IMR-90 (cell line): Measurements from ENCODE around the gene RNF130. TPM values are rescaled to one million over a fixed set of nuclear protein-coding genes. Genes with fewer than 3 reads are reported as not detected.

Source experiments
- ATAC-seq: fragments of 200-7000 bp; cut with Tn5 transposase; 2 replicates; pipeline ENCODE4 v1.9.1; 2020; ENCODE audit warnings: low read depth, mild to moderate bottlenecking, moderate library complexity
- BruUV-seq: library from RNA; stranded (reverse); fragments of 400-500 nt; replicated peaks from 2 replicates; lab custom pipeline; 2021; lab: Mats Ljungman, UMichigan
- CTCF ChIA-PET: fragments of 300-600 bp; formaldehyde crosslinking; extraction: SDS; loops from one replicate; lab custom pipeline; 2021; ENCODE audit warnings: antibody characterized with exemption; lab: Yijun Ruan, JAX
- POLR2A ChIA-PET: fragments of 300-600 bp; sonication (Branson Sonifier 250); formaldehyde crosslinking; loops from one replicate; lab custom pipeline; 2022; ENCODE audit warnings: antibody characterized with exemption; ENCODE audit not compliant: unreplicated experiment; lab: Charles Lee
- DNase-seq: peaks from one replicate; pipeline ENCODE4 v3.0.0; 2013
- H2AFZ ChIP-seq: replicated peaks from 2 replicates; pipeline ENCODE3; 2013; ENCODE audit warnings: low read length, mild to moderate bottlenecking; ENCODE audit not compliant: poor library complexity
- H2AK5ac ChIP-seq: 2 replicates; pipeline ENCODE4 v1.6.1; 2013; ENCODE audit warnings: low read depth, low read length, inconsistent platforms
- H2AK9ac ChIP-seq: replicated peaks from 2 replicates; pipeline ENCODE3; 2013; ENCODE audit warnings: mild to moderate bottlenecking, low read depth, low read length, moderate library complexity; ENCODE audit not compliant: poor library complexity
- H2BK120ac ChIP-seq: 2 replicates; pipeline ENCODE4 v1.6.1; 2013; ENCODE audit warnings: low read depth, low read length, inconsistent platforms
- H2BK15ac ChIP-seq: 3 replicates; pipeline ENCODE4 v1.6.1; 2013; ENCODE audit warnings: low read depth, low read length, inconsistent platforms
- H2BK20ac ChIP-seq: 2 replicates; pipeline ENCODE4 v1.6.1; 2013; ENCODE audit warnings: low read depth, mild to moderate bottlenecking, inconsistent platforms, low read length, moderate library complexity
- H2BK5ac ChIP-seq: 2 replicates; pipeline ENCODE4 v1.6.1; 2013; ENCODE audit warnings: mild to moderate bottlenecking, low read depth, low read length, inconsistent platforms; ENCODE audit not compliant: poor library complexity, severe bottlenecking
- H3K14ac ChIP-seq: replicated peaks from 2 replicates; pipeline ENCODE4 v1.6.1; 2013; ENCODE audit warnings: low read depth, low read length, inconsistent platforms
- H3K18ac ChIP-seq: 2 replicates; pipeline ENCODE4 v1.6.1; 2013; ENCODE audit warnings: low read depth, low read length, control low read depth
- H3K23ac ChIP-seq: 2 replicates; pipeline ENCODE4 v1.6.1; 2013; ENCODE audit warnings: low read depth, low read length, inconsistent platforms
- H3K27ac ChIP-seq: 2 replicates; pipeline ENCODE4 v1.5.1; 2013; ENCODE audit warnings: mild to moderate bottlenecking, control low read depth, low read length; ENCODE audit not compliant: insufficient read depth
- H3K27me3 ChIP-seq: 2 replicates; pipeline ENCODE4 v1.6.1; 2013; ENCODE audit warnings: low read length; ENCODE audit not compliant: control insufficient read depth, insufficient read depth
- H3K36me3 ChIP-seq: 2 replicates; pipeline ENCODE4 v1.6.1; 2013; ENCODE audit warnings: low read length, mixed read lengths; ENCODE audit not compliant: control insufficient read depth, insufficient read depth
- H3K4ac ChIP-seq: 2 replicates; pipeline ENCODE4 v1.6.1; 2013; ENCODE audit warnings: low read depth, low read length, inconsistent platforms
- H3K4me1 ChIP-seq: 2 replicates; pipeline ENCODE4 v1.6.1; 2013; ENCODE audit warnings: low read length, mixed read lengths; ENCODE audit not compliant: control insufficient read depth, insufficient read depth
- H3K4me2 ChIP-seq: 2 replicates; pipeline ENCODE4 v1.6.1; 2013; ENCODE audit warnings: low read depth, mild to moderate bottlenecking, control low read depth, low read length, moderate library complexity
- H3K4me3 ChIP-seq: 2 replicates; pipeline ENCODE4 v1.5.1; 2013; ENCODE audit warnings: low read depth, mild to moderate bottlenecking, control low read depth, low read length, moderate library complexity; ENCODE audit not compliant: insufficient read depth
- H3K56ac ChIP-seq: 2 replicates; pipeline ENCODE4 v1.6.1; 2013; ENCODE audit warnings: low read length, inconsistent platforms; ENCODE audit not compliant: insufficient read depth; ENCODE audit errors: extremely low read depth
- H3K79me1 ChIP-seq, 2 experiments: 2 replicates each; pipeline ENCODE4 v1.6.1; 2013; ENCODE audit warnings: low read length in 2 of 2, inconsistent platforms in 1 of 2, low read depth in 1 of 2
- H3K9ac ChIP-seq: 2 replicates; pipeline ENCODE4 v1.6.1; 2013; ENCODE audit warnings: low read depth, low read length, control low read depth
- H3K9me1 ChIP-seq: 2 replicates; pipeline ENCODE4 v1.6.1; 2013; ENCODE audit warnings: low read length, inconsistent platforms; ENCODE audit not compliant: insufficient read depth
- H3K9me3 ChIP-seq: 2 replicates; pipeline ENCODE4 v1.6.1; 2013; ENCODE audit warnings: low read length; ENCODE audit not compliant: control insufficient read depth, insufficient read depth
- H4K20me1 ChIP-seq: 2 replicates; pipeline ENCODE4 v1.6.1; 2013; ENCODE audit warnings: low read length, inconsistent platforms; ENCODE audit not compliant: insufficient read depth
- H4K5ac ChIP-seq: 2 replicates; pipeline ENCODE4 v1.6.1; 2013; ENCODE audit warnings: mild to moderate bottlenecking, low read depth, low read length, control low read depth
- H4K8ac ChIP-seq, 2 experiments: 2 replicates each; pipeline ENCODE4 v1.6.1; 2013; ENCODE audit warnings: low read depth in 2 of 2, low read length in 2 of 2, control low read depth in 1 of 2, inconsistent platforms in 1 of 2
- H4K91ac ChIP-seq: 2 replicates; pipeline ENCODE4 v1.6.1; 2013; ENCODE audit warnings: low read depth, low read length, inconsistent platforms; ENCODE audit not compliant: insufficient read depth
- BHLHE40 ChIP-seq: fragments of 150-350 bp; IDR thresholded peaks from 2 replicates; pipeline ENCODE4 v1.6.1; 2016; ENCODE audit warnings: mild to moderate bottlenecking, low read depth, low read length
- CHD1 ChIP-seq: IDR thresholded peaks from 2 replicates; pipeline ENCODE4 v1.6.1; 2012; ENCODE audit warnings: low read depth, low read length, improper control_type of control experiment
- MAFK ChIP-seq: IDR thresholded peaks from 2 replicates; pipeline ENCODE4 v1.6.1; 2012; ENCODE audit warnings: low read depth, low read length, improper control_type of control experiment
- MXI1 ChIP-seq: IDR thresholded peaks from 2 replicates; pipeline ENCODE4 v1.6.1; 2012; ENCODE audit warnings: low read depth, mild to moderate bottlenecking, low read length, moderate library complexity, borderline replicate concordance
- NFE2L2 ChIP-seq: fragments of 150-350 bp; IDR thresholded peaks from 2 replicates; pipeline ENCODE4 v1.6.1; 2016; ENCODE audit warnings: low read depth, mild to moderate bottlenecking, low read length
- POLR2A ChIP-seq: IDR thresholded peaks from 2 replicates; pipeline ENCODE4 v1.6.1; 2012; ENCODE audit warnings: mild to moderate bottlenecking, low read depth, low read length
- RFX5 ChIP-seq: IDR thresholded peaks from 2 replicates; pipeline ENCODE4 v1.8.0; 2012; ENCODE audit warnings: low read depth, mild to moderate bottlenecking, low read length, moderate library complexity
- SMC3 ChIP-seq: fragments of 150-350 bp; IDR thresholded peaks from 2 replicates; pipeline ENCODE4 v1.6.1; 2016; ENCODE audit warnings: low read depth, mild to moderate bottlenecking, antibody characterized with exemption, low read length, moderate library complexity
- WGBS, 2 experiments: methylation state at CpG; one replicate each; pipeline versions ENCODE4 v1.1.5 to v1.1.7; 2013; ENCODE audit warnings: missing lambda C conversion rate in 2 of 2; ENCODE audit not compliant: insufficient read length in 1 of 2; ENCODE audit errors: extremely low coverage in 2 of 2; 5-methylcytosine and 5-hydroxymethylcytosine counted together
- dilution Hi-C: fragments of 300-500 bp; cut with HindIII; formaldehyde crosslinking; loops from one replicate; pipeline ENCODE4 v1.14.3; 2018; ENCODE audit warnings: low sequenced_read_pairs; ENCODE audit not compliant: unreplicated experiment
- in situ Hi-C: fragments of 300-500 bp; cut with MboI; formaldehyde crosslinking; loops from 3 replicates; pipeline ENCODE4 v1.14.3; 2019; ENCODE audit warnings: low sequenced_read_pairs, inconsistent platforms, mixed read lengths
- intact Hi-C: fragments of 100-400 bp; cut with micrococcal nuclease; formaldehyde crosslinking; loops from 2 replicates; pipeline ENCODE4 v1.10.0; 2022
- polyA plus RNA-seq, 3 experiments: library from polyadenylated mRNA; depleted of rRNA; stranded (reverse); fragments of >200 nt; gene quantifications; 2 replicates each; pipeline ENCODE4 v1.2.3, GENCODE V29; 2012; ENCODE audit warnings: low replicate concordance in 1 of 3
- total RNA-seq: library from RNA; depleted of rRNA; stranded (reverse); fragments of >200 nt; gene quantifications from 2 replicates; pipeline ENCODE4 v1.2.3, GENCODE V29; 2012
- TF ChIP-seq, protein P1 (sequence below): fragments of 150-350 bp; IDR thresholded peaks from 2 replicates; pipeline ENCODE4 v1.6.1; 2017; ENCODE audit warnings: mild to moderate bottlenecking, antibody characterized with exemption, low read length, low read depth
- TF ChIP-seq, protein P2 (sequence below): fragments of 150-350 bp; IDR thresholded peaks from 2 replicates; pipeline ENCODE4 v1.6.1; 2016; ENCODE audit warnings: low read depth, mild to moderate bottlenecking, low read length, moderate library complexity, borderline replicate concordance

RNF130 gene
- total and polyA plus RNA-seq, 2 of the 4 experiments (the other 2 are of a cell fraction), result 12.9 to 21.7 TPM

DNA sequence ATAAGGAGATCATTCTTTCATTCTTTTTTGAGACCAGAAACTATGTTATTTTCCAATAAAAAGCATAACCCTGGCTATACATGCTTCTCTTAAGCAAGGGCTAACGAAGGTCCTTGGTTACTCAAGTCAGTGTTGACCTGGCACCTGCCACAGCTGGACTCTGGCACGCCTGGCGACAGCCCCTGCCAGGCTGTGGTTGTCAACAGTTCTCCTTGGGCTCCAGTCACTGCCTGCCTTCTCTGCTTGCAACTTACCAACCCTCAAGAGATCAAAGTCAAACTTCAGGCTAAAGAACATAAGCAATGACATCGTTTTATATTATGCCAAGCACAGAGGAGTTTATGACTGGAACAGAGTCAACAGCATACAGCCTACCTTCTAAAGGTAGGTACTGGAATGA lies 102.4 kb downstream of the RNF130 start:
- H2AK9ac ChIP-seq, result no peak overlapping the region
- no peak overlapping the region for H3K4ac ChIP-seq
- intact Hi-C loops, result no loop called here
- H3K36me3 ChIP-seq, result peaks cover 21% of the 10 kb centered on the region
- no peak overlapping the region for H3K27ac ChIP-seq
- H4K8ac ChIP-seq, result no peak overlapping the region
- H3K27me3 ChIP-seq, result no peaks in the 10 kb centered on the region
- H2BK20ac ChIP-seq, result no peak overlapping the region
- no peak overlapping the region for H4K5ac ChIP-seq
- H4K20me1 ChIP-seq, result no peaks in the 10 kb centered on the region
- H3K9me3 ChIP-seq, result no peaks in the 10 kb centered on the region
- in situ Hi-C loops, result no loop called here
- no peak overlapping the region for H2BK15ac ChIP-seq
- dilution Hi-C loops, result no loop called here
- POLR2A ChIA-PET, result no interaction called here
- no peak overlapping the region for H2AFZ ChIP-seq
- no TSS peak for BruUV-seq
- no peak overlapping the region for H3K9ac ChIP-seq
- H3K4me3 ChIP-seq, result no peak overlapping the region
- H3K18ac ChIP-seq, result no peak overlapping the region
- H2AK5ac ChIP-seq, result no peak overlapping the region
- H2BK120ac ChIP-seq, result no peak overlapping the region
- WGBS, 2 experiments, result 80% methylated on average over 2 of the region's 4 CpGs; no CpG with 5 or more reads in 1 of the 2 experiments
- H3K9me1 ChIP-seq, result no peaks in the 10 kb centered on the region
- no peaks in the 10 kb centered on the region for H3K4me1 ChIP-seq
- CTCF ChIA-PET, result no interaction called here
- no peaks in the 10 kb centered on the region for H3K79me1 ChIP-seq
- DNase-seq (no peak), ATAC-seq (no peak)
- H3K4me2 ChIP-seq, result no peak overlapping the region
- H2BK5ac ChIP-seq, result no peak overlapping the region
- H3K14ac ChIP-seq, result no peak overlapping the region
- no peak overlapping the region for H4K91ac ChIP-seq
- TF ChIP-seq NFE2L2, result no peak
- TF ChIP-seq CHD1, result no peak
- TF ChIP-seq BHLHE40, result no peak
- TF ChIP-seq MAFK, result no peak
- TF ChIP-seq, protein P1, sequence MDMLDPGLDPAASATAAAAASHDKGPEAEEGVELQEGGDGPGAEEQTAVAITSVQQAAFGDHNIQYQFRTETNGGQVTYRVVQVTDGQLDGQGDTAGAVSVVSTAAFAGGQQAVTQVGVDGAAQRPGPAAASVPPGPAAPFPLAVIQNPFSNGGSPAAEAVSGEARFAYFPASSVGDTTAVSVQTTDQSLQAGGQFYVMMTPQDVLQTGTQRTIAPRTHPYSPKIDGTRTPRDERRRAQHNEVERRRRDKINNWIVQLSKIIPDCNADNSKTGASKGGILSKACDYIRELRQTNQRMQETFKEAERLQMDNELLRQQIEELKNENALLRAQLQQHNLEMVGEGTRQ, result no peak
- no peak for TF ChIP-seq POLR2A
- TF ChIP-seq, protein P2, sequence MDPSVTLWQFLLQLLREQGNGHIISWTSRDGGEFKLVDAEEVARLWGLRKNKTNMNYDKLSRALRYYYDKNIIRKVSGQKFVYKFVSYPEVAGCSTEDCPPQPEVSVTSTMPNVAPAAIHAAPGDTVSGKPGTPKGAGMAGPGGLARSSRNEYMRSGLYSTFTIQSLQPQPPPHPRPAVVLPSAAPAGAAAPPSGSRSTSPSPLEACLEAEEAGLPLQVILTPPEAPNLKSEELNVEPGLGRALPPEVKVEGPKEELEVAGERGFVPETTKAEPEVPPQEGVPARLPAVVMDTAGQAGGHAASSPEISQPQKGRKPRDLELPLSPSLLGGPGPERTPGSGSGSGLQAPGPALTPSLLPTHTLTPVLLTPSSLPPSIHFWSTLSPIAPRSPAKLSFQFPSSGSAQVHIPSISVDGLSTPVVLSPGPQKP, result no peak
- no peak for TF ChIP-seq SMC3
- TF ChIP-seq MXI1, result no peak
- no peak for TF ChIP-seq RFX5
- no peak overlapping the region for H3K56ac ChIP-seq
- H3K23ac ChIP-seq, result no peak overlapping the region
